Measurements from ENCODE around the gene PPIF.

PPIF gene

DNA sequence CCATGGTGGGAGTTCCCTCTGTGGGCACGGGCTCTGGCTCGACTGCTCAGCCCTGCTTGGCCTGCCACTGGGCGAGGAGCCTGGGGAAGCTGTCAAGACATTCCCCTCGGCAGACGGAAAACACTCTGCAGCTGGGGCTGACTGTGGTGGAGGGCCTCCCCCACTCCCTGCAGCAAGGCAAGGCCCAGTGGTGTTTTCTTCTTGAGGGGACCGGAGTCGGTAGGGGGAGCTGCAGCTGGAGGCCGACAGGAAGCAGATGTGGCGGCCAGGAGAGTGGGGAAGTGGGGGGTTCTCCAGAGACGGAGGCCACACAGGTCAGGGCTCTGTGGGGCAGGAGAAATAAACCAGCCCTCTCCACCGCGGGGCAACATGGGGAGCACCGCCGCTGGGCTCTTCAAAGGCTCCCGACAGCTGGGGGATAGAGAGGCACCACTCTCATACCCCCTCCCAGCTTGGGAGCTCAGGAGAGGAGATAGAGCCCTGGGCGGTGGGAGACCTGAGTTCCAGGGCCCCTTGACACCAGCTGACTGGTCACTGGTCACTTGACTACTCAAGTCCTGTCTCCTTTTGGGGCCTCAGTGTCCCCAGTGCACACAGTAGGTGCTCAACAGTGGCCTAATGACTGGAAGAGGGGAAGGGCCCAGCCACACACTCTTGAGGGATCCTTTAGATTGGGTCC lies 43.4 kb downstream of the PPIF start:
- no peaks in the 10 kb centered on the region for H3K27me3 ChIP-seq (ENCODE audit: insufficient read depth, low read length)
- no peak overlapping the region for H3K4me3 ChIP-seq (ENCODE audit: low read depth, low read length)
- no peak overlapping the region for H2AFZ ChIP-seq (ENCODE audit: low read length, unreplicated experiment)
- 0 out of 2 replicates have a peak, but pooled peaks cover 4% of the 10 kb centered on the region for H3K36me3 ChIP-seq (ENCODE audit: insufficient read depth, low read length)
- H3K27ac ChIP-seq (ENCODE audit: low read depth, low read length), result no peak overlapping the region
- H3K4me1 ChIP-seq (ENCODE audit: control insufficient read depth, insufficient read depth, low read length, unreplicated experiment), result no peaks in the 10 kb centered on the region
- no peaks in the 10 kb centered on the region for H3K79me2 ChIP-seq (ENCODE audit: control insufficient read depth, insufficient read depth, low read length, unreplicated experiment)

GRCh38 chr10:79391231-79392019 lies 44.2 kb downstream of the PPIF start:
- 0 out of 2 replicates have a peak, but pooled peaks cover 4% of the 10 kb centered on the region for H3K36me3 ChIP-seq (ENCODE audit: insufficient read depth, low read length)
- no peak overlapping the region for H3K27ac ChIP-seq (ENCODE audit: low read depth, low read length)
- H2AFZ ChIP-seq (ENCODE audit: low read length, unreplicated experiment), result no peak overlapping the region
- H3K4me1 ChIP-seq (ENCODE audit: control insufficient read depth, insufficient read depth, low read length, unreplicated experiment), result no peaks in the 10 kb centered on the region
- no peak overlapping the region for H3K4me3 ChIP-seq (ENCODE audit: low read depth, low read length)
- H3K79me2 ChIP-seq (ENCODE audit: control insufficient read depth, insufficient read depth, low read length, unreplicated experiment), result no peaks in the 10 kb centered on the region
- H3K27me3 ChIP-seq (ENCODE audit: insufficient read depth, low read length), result no peaks in the 10 kb centered on the region

GRCh38 chr10:79392020-79392398 lies 44.7 kb downstream of the PPIF start:
- no peak overlapping the region for H3K4me3 ChIP-seq (ENCODE audit: low read depth, low read length)
- no peaks in the 10 kb centered on the region for H3K79me2 ChIP-seq (ENCODE audit: control insufficient read depth, insufficient read depth, low read length, unreplicated experiment)
- H3K36me3 ChIP-seq (ENCODE audit: insufficient read depth, low read length), result 0 out of 2 replicates have a peak, but pooled peaks cover 4% of the 10 kb centered on the region
- no peak overlapping the region for H3K27ac ChIP-seq (ENCODE audit: low read depth, low read length)
- H3K4me1 ChIP-seq (ENCODE audit: control insufficient read depth, insufficient read depth, low read length, unreplicated experiment), result no peaks in the 10 kb centered on the region
- H3K27me3 ChIP-seq (ENCODE audit: insufficient read depth, low read length), result no peaks in the 10 kb centered on the region
- no peak overlapping the region for H2AFZ ChIP-seq (ENCODE audit: low read length, unreplicated experiment)

- 0 out of 2 replicates have a peak, but pooled peaks cover 4% of the 10 kb centered on the region for H3K36me3 ChIP-seq (ENCODE audit: insufficient read depth, low read length)
- H3K4me3 ChIP-seq (ENCODE audit: low read depth, low read length), result no peak overlapping the region
- no peaks in the 10 kb centered on the region for H3K79me2 ChIP-seq (ENCODE audit: control insufficient read depth, insufficient read depth, low read length, unreplicated experiment)
- H3K27ac ChIP-seq (ENCODE audit: low read depth, low read length), result no peak overlapping the region
- H3K27me3 ChIP-seq (ENCODE audit: insufficient read depth, low read length), result no peaks in the 10 kb centered on the region
- H3K4me1 ChIP-seq (ENCODE audit: control insufficient read depth, insufficient read depth, low read length, unreplicated experiment), result peaks cover 4% of the 10 kb centered on the region
- H2AFZ ChIP-seq (ENCODE audit: low read length, unreplicated experiment), result no peak overlapping the region
Observed at GRCh38 chr10:79392506-79393176, 45.4 kb downstream of the PPIF start.

DNA sequence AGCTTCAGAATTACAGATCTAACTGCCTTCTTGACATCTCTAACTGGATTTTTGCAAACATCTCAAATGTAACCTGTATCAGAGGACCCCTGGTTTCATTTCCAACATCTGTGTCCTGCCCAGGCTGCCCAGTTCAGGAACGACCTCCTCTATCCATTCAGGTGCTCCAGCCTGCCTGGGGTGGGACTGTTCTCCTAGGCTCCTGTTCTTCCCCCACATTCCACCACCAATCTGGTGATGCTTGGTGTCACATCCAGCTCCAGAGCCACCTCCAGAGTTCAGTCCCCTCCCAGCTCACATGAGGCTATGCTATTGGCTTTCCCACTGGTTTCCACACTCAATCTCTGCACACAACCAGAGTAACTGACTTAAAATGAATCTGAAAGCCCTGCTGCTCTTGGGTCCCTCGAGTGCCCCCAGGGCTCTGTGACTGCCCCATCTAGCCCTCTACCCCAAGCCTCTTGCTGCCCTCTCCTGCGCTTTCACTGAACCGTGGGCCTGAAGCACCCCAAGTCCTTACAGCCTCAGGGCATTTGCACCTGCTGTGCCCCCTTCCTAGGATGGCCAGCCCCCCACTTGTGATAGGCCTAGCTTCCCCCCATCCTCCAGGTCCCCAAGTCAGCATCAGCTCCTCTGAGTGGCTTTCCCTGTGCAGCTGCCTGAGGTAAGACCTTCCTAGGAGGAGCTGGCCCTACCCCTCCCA lies 46.1 kb downstream of the PPIF start:
- no peak overlapping the region for H3K27ac ChIP-seq (ENCODE audit: low read depth, low read length)
- H3K4me1 ChIP-seq (ENCODE audit: control insufficient read depth, insufficient read depth, low read length, unreplicated experiment), result peaks cover 8% of the 10 kb centered on the region
- H3K36me3 ChIP-seq (ENCODE audit: insufficient read depth, low read length), result 0 out of 2 replicates have a peak, but pooled peaks cover 4% of the 10 kb centered on the region
- peaks cover 2% of the 10 kb centered on the region for H3K79me2 ChIP-seq (ENCODE audit: control insufficient read depth, insufficient read depth, low read length, unreplicated experiment)
- H3K4me3 ChIP-seq (ENCODE audit: low read depth, low read length), result no peak overlapping the region
- H3K27me3 ChIP-seq (ENCODE audit: insufficient read depth, low read length), result no peaks in the 10 kb centered on the region
- no peak overlapping the region for H2AFZ ChIP-seq (ENCODE audit: low read length, unreplicated experiment)

- Histone ChIP-seq H2AFZ (ENCODE audit: low read length, unreplicated experiment) (no peak overlapping the region), H3K79me2 (ENCODE audit: control insufficient read depth, insufficient read depth, low read length, unreplicated experiment) (peaks cover 6% of the 10 kb centered on the region), H3K36me3 (ENCODE audit: insufficient read depth, low read length) (0 out of 2 replicates have a peak, but pooled peaks cover 4% of the 10 kb centered on the region), H3K27me3 (ENCODE audit: insufficient read depth, low read length) (no peaks in the 10 kb centered on the region), H3K27ac (ENCODE audit: low read depth, low read length) (no peak overlapping the region), H3K4me3 (ENCODE audit: low read depth, low read length) (no peak overlapping the region), H3K4me1 (ENCODE audit: control insufficient read depth, insufficient read depth, low read length, unreplicated experiment) (peaks cover 15% of the 10 kb centered on the region)
Observed at GRCh38 chr10:79393924-79394610, 46.8 kb downstream of the PPIF start.

GRCh38 chr10:79394664-79395063 lies 47.4 kb downstream of the PPIF start:
- Histone ChIP-seq H3K4me3 (ENCODE audit: low read depth, low read length) (no peak overlapping the region), H2AFZ (ENCODE audit: low read length, unreplicated experiment) (no peak overlapping the region), H3K27me3 (ENCODE audit: insufficient read depth, low read length) (no peaks in the 10 kb centered on the region), H3K36me3 (ENCODE audit: insufficient read depth, low read length) (0 out of 2 replicates have a peak, but pooled peaks cover 4% of the 10 kb centered on the region), H3K27ac (ENCODE audit: low read depth, low read length) (no peak overlapping the region), H3K4me1 (ENCODE audit: control insufficient read depth, insufficient read depth, low read length, unreplicated experiment) (peaks cover 21% of the 10 kb centered on the region), H3K79me2 (ENCODE audit: control insufficient read depth, insufficient read depth, low read length, unreplicated experiment) (peaks cover 6% of the 10 kb centered on the region)

- Histone ChIP-seq H3K4me1 (ENCODE audit: control insufficient read depth, insufficient read depth, low read length, unreplicated experiment) (peaks cover 40% of the 10 kb centered on the region), H3K36me3 (ENCODE audit: insufficient read depth, low read length) (no peaks in the 10 kb centered on the region), H2AFZ (ENCODE audit: low read length, unreplicated experiment) (no peak overlapping the region), H3K79me2 (ENCODE audit: control insufficient read depth, insufficient read depth, low read length, unreplicated experiment) (peaks cover 6% of the 10 kb centered on the region), H3K27me3 (ENCODE audit: insufficient read depth, low read length) (no peaks in the 10 kb centered on the region), H3K27ac (ENCODE audit: low read depth, low read length) (no peak overlapping the region), H3K4me3 (ENCODE audit: low read depth, low read length) (no peak overlapping the region)
Observed at GRCh38 chr10:79396520-79396919, 49.3 kb downstream of the PPIF start.

DNA sequence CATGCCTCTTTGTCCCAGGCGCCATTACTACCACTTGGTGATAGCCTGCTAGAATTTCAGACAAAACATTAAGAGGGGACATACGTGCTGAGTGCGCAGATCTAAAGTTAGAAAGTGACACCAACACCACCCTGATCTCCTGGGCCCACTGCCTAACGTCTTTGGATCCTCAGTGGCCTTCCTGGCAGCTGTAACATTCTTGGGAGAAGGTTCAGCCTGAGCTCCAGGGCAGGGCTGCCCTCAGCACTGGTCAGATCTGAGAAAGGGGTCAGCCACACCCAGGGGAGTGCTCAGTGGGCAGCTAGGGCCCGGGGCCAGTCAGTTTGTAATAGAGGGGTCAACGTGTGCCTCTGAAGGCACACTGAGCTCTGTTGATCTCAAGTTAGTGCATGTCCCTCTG lies 49.8 kb downstream of the PPIF start:
- Histone ChIP-seq H3K4me3 (ENCODE audit: low read depth, low read length) (no peak overlapping the region), H3K27ac (ENCODE audit: low read depth, low read length) (no peak overlapping the region), H3K27me3 (ENCODE audit: insufficient read depth, low read length) (no peaks in the 10 kb centered on the region), H2AFZ (ENCODE audit: low read length, unreplicated experiment) (no peak overlapping the region), H3K79me2 (ENCODE audit: control insufficient read depth, insufficient read depth, low read length, unreplicated experiment) (peaks cover 6% of the 10 kb centered on the region), H3K4me1 (ENCODE audit: control insufficient read depth, insufficient read depth, low read length, unreplicated experiment) (peaks cover 45% of the 10 kb centered on the region), H3K36me3 (ENCODE audit: insufficient read depth, low read length) (no peaks in the 10 kb centered on the region)
